Measurements from ENCODE around the gene MSANTD3. TPM values are rescaled to one million over a fixed set of nuclear protein-coding genes. Genes with fewer than 3 reads are reported as not detected.

Gene MSANTD3
- total and polyA plus RNA-seq, 7 donors, result 15.2 to 59.4 (median 25.6) TPM

DNA sequence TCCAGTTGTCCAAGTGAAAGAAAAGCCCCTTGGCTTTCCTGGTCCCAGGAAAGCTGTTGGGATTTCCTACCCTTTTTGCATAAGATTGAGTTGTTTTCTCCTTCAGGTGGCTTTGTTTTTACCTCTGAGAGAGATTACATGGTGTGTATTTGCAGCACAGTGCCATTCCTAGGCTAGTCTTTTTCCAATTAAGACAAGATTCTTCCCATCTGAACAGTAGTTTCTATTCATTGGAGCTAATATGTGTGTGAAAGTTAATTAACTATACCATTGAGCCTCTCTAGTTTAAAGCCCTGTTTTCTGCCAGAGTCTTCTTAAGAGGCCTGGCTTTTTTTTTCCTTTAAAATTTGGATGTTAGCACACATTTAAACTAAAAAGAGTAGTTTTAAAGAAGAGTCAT, 20.1 kb downstream of the MSANTD3 start:
- no peak for ATAC-seq
- intact Hi-C loops (cut with DNase I), result no loop called here
- TF ChIP-seq CTCF (IDR thresholded peaks at IDR 0.05), result no peak
- H3K4me3 ChIP-seq, result no peak overlapping the region
- no peak for DNase-seq
- peaks cover 0 to 35% of the 10 kb centered on the region in 2 donors for H3K36me3 ChIP-seq (ENCODE audit: insufficient read depth in 1 of 2, low read depth in 1 of 2)
- H3K27ac ChIP-seq, result no peak overlapping the region
- H3K9me3 ChIP-seq, result no peaks in the 10 kb centered on the region
- H3K27me3 ChIP-seq (ENCODE audit: insufficient read depth in 3 of 3, low read length in 2 of 3), result no peaks in the 10 kb centered on the region
- peaks cover 16% of the 10 kb centered on the region for H3K4me1 ChIP-seq

DNA sequence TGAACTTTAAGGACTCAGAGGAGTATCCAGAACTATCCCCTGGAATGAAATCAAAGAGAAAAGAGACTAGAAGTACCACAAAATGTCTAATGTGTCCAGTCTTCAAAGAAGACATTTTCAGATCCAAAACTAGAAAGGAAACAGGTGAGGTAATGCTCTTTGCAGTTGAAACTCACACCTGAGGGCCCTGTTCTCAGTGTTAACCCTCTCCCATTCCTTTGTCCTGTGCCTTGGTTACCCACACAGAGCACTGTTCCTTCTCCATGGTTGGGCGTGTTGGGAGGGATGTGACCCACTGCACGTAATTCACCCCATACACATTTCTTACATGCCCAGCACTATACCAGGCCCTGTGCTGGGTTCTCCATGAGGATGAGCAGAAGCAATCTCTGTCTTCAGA, 21.3 kb downstream of the MSANTD3 start:
- H3K27ac ChIP-seq, result no peak overlapping the region
- WGBS, 3 donors, result 97 to 98% (median 98%) methylated on average over 2 of the region's 2 CpGs
- H3K9me3 ChIP-seq, result no peaks in the 10 kb centered on the region
- intact Hi-C loops (cut with DNase I), result no loop called here
- no peak overlapping the region for H3K4me3 ChIP-seq
- ATAC-seq, result no peak
- H3K27me3 ChIP-seq (ENCODE audit: insufficient read depth in 3 of 3, low read length in 2 of 3), result no peaks in the 10 kb centered on the region
- no peak for TF ChIP-seq CTCF (IDR thresholded peaks at IDR 0.05)
- DNase-seq, result no peak
- H3K4me1 ChIP-seq, result peaks cover 16% of the 10 kb centered on the region
- peaks cover 0 to 34% of the 10 kb centered on the region in 2 donors for H3K36me3 ChIP-seq (ENCODE audit: insufficient read depth in 1 of 2, low read depth in 1 of 2)

DNA sequence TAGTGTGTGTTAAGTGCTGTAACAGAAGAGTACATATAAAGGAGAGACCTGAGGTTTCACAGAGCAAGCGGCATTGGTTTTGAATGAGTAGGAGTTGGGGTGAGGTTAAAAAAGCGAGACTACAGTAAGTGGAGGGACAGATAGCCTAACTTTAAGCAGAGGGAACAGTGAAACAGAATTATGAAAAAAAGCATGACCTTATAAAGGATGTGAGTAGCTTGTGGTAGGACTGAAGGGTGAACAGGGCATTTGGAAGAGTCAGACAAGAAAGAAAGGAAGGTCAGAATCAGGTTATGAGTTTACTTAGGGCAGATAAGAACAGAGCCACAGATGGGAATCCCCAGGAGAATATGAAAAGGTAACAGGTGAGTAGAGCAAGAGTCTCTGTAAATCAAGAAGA, 22.5 kb downstream of the MSANTD3 start:
- no peak for ATAC-seq
- WGBS, 3 donors, result 97 to 100% (median 99%) methylated on average over 2 of the region's 2 CpGs
- H3K4me1 ChIP-seq, result peaks cover 12% of the 10 kb centered on the region

DNA sequence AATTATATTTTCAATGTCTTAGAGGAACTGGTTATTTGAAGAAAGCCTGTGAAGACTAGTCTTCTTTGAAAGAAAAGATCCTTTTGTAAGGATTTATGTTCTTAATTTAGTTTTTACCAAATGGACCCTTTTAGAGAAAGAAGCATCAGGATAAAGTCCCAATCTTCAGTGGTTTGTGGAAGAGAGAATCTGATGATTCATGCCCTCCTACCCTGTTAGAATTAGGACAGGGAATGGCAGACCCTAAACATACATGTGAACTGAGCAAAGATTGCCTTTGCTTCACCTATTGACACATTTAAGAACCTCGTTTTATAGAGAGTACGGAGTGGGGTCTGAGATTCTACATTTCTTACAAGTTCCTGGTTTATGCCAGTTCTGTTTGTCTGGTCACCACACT, 26.0 kb downstream of the MSANTD3 start:
- H3K36me3 ChIP-seq (ENCODE audit: insufficient read depth in 1 of 2, low read depth in 1 of 2), result peaks cover 0 to 28% of the 10 kb centered on the region in 2 donors
- no peak overlapping the region for H3K4me3 ChIP-seq
- DNase-seq, result no peak
- peaks cover 9% of the 10 kb centered on the region for H3K4me1 ChIP-seq
- 99% methylated on average over 2 of the region's 2 CpGs for WGBS, 3 donors
- no peaks in the 10 kb centered on the region for H3K27me3 ChIP-seq (ENCODE audit: insufficient read depth in 3 of 3, low read length in 2 of 3)
- no peak for ATAC-seq
- no peak for TF ChIP-seq CTCF (IDR thresholded peaks at IDR 0.05)
- no peaks in the 10 kb centered on the region for H3K9me3 ChIP-seq
- no peak overlapping the region for H3K27ac ChIP-seq
- intact Hi-C loops (cut with DNase I), result no loop called here

More for the DNA sequence above, 22.5 kb downstream of the MSANTD3 start:
- H3K27me3 ChIP-seq (ENCODE audit: insufficient read depth in 3 of 3, low read length in 2 of 3), result no peaks in the 10 kb centered on the region
- intact Hi-C loops (cut with DNase I), result no loop called here
- H3K36me3 ChIP-seq (ENCODE audit: insufficient read depth in 1 of 2, low read depth in 1 of 2), result peaks cover 0 to 28% of the 10 kb centered on the region in 2 donors
- H3K4me3 ChIP-seq, result no peak overlapping the region
- no peaks in the 10 kb centered on the region for H3K9me3 ChIP-seq
- no peak for TF ChIP-seq CTCF (IDR thresholded peaks at IDR 0.05)
- H3K27ac ChIP-seq, result no peak overlapping the region
- no peak for DNase-seq

GRCh38 chr9:100455470-100455869, 28.5 kb downstream of the MSANTD3 start:
- H3K36me3 ChIP-seq (ENCODE audit: insufficient read depth in 1 of 2, low read depth in 1 of 2), result peaks cover 0 to 28% of the 10 kb centered on the region in 2 donors
- DNase-seq, result no peak
- ATAC-seq, result peak; percentile 43 to 73 (median 69)
- no peaks in the 10 kb centered on the region for H3K9me3 ChIP-seq
- TF ChIP-seq CTCF (IDR thresholded peaks at IDR 0.05), result no peak
- H3K4me1 ChIP-seq, result peaks cover 9% of the 10 kb centered on the region
- H3K27ac ChIP-seq, result no peak overlapping the region
- H3K4me3 ChIP-seq, result no peak overlapping the region
- intact Hi-C loops (cut with DNase I), result no loop called here
- H3K27me3 ChIP-seq (ENCODE audit: insufficient read depth in 3 of 3, low read length in 2 of 3), result no peaks in the 10 kb centered on the region
